Neural progenitor cell (in vitro differentiated cells): ENCODE measurements around the gene TUFT1.

Source experiments
- CTCF ChIP-seq: fragments of 200-600 bp; sonication (generic); IDR thresholded peaks from 2 replicates; pipeline ENCODE4 v1.5.1; 2017; ENCODE audit warnings: antibody characterized with exemption, mild to moderate bottlenecking
- EZH2phosphoT487 ChIP-seq: fragments of 200-600 bp; sonication (generic); IDR thresholded peaks from 2 replicates; pipeline ENCODE4 v1.6.1; 2017; ENCODE audit warnings: antibody characterized with exemption

GRCh38 chr1:151493042-151493441, 47.1 kb upstream of the TUFT1 start:
- TF ChIP-seq CTCF (no peak), EZH2phosphoT487 (no peak)
